GM19351 (cell line): Measurements from ENCODE around the gene POLG2.
"Not testable (repeated sequence)": the region's sequence is repeated elsewhere in the genome, so short reads cannot be mapped to it uniquely, and the experiment has no call there.

Experiments used
- ATAC-seq: cut with Tn5 transposase; IDR thresholded peaks from one replicate; pipeline ENCODE4 v1.9.1; 2021; ENCODE audit warnings: mild to moderate bottlenecking, moderate library complexity; ENCODE audit not compliant: unreplicated experiment

Gene POLG2

DNA sequence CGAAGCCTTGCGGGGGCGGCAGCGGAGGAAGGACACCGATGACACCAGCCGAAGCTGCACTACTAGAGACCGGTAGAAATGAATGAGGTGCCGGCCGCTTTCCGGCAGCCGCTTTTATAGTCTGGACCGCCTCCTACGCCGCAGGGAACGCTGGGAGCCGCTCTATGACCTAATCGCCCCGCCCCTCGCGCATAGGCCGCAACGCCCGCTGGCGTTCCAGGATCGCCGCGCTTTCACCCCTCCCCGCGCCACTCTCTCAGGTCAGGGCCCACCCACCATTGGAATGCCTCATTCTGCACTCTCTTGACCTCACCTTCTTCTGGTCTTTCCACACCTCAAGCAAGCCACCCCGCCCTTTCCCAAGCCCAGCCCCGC lies 9.3 kb upstream of the POLG2 start, which contains the start of gene DDX5:
DDX5 (minus strand) TSS at position 89 of the 375 bp plus-strand sequence. CDS start 170 bp downstream, outside the sequence.
- ATAC-seq = peak; percentile 59

DNA sequence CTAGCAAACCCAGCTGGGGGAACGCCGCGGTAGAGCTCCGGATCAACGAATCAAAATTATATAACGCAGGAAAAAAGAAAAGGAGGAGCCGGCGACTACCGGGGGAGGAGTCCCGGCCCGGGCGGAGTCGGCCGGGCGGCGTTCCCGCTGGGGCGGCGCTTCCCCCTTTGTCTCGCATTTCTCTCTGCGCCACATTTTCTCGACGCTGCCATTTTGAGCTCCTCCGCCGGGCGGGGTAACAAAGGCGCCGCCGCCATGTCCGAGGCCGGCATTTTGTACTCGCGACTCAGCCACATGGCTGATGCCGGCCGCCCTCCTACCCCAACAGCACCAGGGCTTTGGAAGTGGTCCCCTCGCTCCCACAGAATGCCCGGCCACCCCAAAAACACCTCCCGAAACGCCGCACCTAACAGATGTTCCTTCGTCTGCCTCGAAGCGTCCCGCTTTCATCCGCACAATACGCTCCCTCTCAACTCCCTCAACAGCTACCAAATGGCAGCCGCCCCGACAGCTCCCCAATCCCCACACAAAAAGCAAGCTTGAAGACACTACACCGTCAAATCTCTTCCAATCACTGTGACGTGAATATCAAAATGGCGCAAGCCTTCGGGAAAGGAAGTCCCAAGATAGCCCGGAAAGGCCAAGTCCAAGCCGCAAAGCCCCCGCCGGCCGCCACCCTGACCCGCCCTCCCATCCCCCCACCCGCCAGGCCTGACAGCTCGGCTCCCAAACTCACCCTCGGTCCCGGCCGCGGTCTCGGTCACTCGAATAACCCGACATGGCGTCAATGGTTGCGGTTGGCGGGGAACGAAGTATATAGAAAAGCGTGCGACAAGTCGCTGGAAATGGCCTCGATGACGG lies 8.7 kb upstream of the POLG2 start:
- ATAC-seq = no peak

DNA sequence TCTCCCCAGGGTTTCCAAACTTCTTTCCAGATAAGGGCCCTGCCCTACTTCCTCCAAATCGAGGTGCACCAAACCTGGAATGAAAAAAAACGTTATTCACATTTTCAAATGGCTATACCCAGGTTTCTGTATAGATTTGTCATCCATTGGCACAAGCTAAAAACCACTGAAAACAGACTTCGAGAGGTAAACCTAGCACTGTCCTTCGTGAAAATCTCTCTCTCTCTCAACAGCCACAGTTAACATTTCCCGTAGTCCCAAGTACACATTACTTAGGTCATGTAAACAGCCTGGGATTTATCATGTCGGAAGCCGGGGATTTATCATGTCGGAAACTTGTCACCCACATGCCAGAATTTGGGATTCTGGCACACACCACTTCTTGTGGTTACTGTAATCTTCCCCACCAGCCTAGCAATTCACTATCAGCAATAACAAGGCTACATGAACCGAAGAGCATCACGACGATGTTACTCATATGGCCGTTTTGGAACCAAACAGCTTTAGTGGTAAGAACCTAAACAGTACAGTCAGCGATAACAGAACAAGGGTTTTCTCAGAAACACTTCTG lies 8.0 kb upstream of the POLG2 start:
- ATAC-seq = no peak

DNA sequence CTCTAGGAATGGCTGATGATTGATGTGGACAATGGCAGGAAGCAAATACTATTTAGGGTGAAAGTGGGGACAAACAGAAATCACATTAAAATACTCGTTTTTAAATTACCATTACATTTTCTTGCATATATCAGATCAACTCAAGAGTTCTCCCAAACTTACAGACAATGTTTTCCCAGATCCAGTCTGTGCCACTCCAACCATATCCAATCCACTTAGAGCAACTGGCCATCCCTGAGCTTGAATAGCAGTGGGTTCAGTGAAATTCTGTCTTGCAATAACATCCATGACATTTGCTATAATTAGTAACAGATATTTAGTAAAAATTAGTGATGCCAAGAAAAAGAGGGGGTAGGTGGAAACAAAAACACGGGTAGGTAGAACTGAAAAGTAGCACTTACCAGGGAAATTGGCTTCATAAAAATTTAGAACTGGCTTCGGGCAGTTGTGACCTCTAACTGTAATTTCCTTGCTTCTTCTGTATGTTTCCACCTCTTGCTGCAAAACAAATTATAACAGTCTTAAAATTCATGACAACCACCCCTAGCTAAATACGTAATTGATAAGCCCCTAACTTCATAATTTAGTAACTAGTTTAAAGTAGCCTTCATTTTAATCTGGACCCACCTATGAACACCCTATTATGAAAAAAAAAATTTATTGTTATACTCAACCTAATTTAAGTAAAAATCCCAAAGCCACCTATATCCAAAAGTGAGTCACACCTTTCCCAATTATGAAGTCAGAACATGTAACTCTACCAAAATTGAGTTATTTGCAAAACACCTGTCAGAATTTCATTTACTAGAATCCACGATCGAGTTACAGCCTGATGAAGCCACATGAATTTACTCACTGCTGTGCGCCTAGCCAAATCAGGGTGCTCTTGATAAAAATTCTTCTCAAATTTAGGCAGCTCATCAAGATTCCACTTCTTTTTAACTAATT lies 7.2 kb upstream of the POLG2 start:
- no peak for ATAC-seq

DNA sequence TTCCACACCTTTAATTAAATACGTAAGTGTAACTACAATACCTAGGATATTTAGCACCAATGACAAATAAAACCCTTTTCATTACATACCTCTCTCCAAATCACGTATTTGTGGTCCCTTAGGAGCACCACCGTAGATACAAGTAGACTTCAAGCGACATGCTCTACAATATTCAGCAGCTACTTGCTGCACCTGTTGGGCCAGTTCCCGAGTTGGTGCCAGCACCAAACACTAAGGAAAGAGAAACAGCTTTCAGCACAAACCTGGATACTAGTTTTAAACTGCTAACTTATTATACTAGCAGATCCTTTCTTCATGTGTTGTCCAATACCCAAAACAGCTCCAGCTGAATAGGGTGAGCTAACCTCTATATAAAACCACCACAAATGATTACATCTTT lies 6.5 kb upstream of the POLG2 start:
- no peak for ATAC-seq

DNA sequence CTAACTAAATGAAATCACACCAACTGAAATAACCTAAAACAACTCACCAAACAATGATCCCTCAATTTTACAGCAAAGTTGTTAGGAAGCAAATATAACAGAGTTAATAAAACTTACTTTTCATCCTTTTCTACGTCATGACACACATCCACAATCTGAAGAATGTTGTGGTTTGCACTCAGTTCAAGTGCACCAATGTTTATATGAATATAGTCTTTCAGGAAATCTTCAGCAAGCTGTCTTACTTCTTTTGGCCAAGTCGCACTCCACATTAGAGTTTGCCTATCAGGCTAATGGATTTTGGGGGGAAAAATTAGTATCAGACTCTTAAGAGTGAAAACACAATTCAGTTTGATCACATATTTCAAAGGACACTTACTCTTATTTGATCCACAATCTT lies 6.0 kb upstream of the POLG2 start:
- ATAC-seq = no peak

DNA sequence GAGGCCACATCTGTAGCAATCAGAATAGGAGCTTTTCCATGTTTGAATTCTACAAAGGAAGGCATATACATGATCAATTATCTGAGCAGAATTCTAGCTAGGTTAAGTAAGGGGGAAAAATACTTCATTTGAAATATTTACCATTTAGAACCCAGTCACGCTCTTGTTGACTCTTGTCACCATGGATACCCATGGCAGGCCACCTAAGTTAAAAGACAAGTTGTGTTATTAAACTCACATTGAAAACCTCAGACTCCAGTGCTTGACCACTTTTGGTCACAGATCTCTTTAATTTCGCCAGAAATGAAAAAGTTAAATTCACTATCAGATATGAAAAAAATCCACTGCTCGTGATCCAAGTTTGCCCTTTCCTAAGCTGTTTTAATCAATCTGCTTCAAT lies 5.2 kb upstream of the POLG2 start:
- ATAC-seq = no peak

DNA sequence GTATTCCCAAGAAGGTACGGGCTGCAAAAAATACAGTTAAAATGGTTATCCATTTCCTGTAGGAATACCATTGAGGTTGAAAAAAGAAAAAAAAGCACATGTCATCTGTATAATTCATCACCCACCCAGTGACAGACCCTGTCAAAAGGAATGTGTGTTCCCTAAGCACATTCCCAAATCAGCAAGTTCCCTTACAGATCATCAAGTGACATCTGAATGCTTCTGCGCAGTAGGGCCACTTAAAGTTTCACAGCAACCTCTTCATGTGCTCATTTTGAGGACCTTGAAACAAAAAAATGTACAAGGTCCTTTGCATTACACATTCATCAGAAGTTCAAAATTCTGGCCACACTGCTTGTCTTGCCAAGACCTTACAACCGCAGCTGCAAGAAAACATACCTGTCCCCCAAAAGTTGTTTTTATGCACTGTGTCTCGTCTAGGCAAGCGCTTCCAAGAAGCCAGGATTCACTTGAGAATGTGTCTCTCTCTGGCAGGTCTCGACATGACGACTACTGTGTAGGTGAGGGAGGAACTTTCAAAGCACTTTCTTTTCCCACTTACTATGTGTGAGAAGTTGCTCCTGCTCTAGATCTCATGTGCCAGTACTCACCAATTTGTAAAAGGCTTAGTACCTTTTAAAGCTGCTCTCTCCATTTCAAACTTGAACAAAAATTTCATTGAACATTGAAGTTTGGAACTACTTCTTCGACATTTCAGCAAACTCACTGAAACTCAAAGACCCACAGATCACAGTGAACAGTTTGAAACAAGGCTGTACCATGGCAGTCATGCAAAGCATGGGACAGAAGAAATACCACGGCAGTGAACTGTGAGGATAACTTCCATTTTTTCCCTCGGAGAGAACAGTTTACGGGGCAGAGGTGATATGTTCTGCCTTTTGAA lies 4.3 kb upstream of the POLG2 start:
- no peak for ATAC-seq

DNA sequence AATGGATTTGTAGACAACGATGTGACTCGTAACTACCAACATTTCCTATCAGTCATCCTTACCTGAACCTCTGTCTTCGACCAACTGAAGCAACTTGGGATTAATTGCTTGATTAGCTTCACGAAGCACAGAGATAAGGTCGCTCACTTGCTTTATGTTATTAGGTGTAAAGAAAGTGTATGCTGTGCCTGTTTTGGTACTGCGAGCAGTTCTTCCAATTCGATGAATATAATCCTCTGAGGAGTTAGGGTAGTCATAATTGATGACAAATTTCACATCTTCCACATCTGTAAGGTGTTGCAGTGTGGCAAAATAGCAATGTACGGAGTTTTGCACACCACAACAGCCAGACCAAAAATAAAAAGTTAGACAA lies 3.6 kb upstream of the POLG2 start:
- ATAC-seq = no peak

DNA sequence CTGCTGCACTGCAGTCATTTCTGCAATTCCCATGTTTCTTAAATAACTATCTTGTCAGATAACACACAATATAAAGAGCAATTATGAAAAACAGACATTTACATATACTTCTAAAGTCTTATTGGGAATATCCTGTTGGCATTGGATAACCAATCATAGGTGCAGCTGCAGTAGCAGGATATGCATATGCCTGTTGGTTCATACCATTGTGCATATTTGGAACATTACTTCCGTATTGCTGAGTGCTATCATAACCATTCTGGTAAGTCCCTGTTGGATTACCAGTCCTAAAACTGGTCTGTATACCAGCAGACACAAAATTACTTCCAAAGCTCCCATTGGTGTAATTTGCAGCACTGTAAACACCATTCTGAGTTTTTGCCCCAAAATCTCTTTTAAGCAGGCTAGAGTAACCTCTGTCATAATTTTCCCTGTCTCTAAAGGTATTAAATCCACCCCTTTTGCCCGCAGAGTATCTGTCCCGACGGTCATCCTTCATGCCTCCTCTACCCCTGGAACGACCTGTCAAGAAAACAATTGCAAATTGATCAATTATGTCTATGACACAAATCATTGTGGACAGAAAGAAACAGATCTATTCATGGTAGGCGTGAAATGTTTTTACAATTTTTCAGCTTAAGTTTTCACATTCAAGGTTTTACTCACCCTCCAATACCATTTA lies 3.1 kb upstream of the POLG2 start:
- no peak for ATAC-seq

DNA sequence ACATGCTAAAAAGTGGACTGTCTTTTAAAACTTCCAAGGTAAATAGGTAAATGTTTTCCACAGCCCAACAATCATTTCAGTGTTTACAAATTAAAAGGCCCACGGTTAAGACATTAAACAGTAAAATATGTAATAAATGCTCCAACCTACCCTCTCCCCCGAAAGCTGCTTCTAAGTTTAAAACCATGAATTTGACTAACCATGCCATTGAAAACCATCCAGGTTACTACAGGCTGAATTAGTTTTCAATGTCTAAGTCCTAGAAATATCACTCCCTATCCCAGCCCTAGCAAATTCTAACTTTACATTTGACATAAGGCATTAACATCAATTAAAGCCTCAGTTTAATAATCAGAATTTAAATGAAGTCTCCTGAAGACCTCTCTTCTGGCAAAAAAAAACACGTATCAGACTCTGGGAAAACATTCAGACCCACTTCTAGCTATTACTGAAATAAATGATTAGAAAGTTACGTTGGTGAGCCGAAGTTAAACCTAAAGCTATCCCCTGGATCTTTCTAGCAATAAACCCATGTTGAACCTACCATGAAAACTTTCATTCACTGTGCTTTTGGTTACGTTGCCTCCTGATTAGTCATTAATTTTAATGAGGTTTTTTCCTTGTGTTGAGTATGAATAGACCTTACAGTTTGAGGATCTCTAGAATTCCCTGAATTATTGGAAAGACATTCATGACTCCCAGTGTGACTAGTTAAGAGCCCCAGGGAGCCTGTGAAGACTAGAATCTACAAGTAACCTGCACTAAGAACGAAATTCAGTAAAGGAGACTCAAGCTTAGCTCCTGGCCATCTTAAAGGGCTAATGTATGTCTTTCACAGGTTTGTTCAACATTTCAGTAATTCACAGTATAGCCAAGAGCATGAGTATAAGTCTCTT lies 1.7 kb upstream of the POLG2 start:
- ATAC-seq = no peak

DNA sequence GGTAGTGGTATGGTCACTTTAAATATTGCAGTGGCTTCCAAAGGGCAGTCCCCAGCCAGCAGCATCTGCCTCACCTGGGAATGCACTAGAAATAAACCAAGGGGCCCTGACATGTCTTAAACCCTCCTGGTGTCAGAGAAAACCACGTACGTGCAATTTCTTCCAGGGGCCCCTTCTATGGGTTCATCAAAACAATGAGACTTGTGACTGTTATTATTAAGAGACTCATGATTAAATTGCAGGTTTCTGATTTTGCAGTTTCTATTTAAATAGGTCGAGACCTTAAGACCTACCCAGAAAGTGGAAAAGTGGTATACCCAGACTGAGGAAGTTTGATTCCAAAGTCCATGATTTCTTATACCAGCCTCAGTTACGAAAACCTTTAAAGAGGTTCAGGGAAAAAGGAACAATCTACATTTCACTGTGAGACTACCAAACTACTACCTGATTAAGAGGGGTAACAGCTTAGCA lies 746 bp upstream of the POLG2 start:
- no peak for ATAC-seq

DNA sequence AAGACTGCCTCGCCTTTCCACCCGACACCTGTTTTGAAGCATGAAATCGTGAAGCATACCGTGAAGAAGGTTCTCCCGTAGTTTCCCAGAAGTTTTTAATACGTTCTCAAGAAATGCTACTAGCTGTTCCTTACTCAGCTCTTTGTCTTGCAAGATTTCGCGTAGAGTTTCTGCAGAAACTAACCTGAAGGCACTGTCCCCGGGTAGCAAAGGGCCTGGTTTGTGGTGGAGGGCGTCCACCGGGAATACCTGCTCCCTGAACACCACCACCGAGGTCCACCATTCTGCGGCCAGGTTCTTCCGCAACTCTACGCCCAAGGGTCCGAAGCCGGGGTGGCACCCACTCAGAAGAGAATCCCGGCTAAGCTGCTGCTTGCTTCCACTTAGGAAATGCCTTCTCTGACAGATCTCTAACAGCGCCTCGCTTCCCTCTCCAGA lies 487 bp downstream of the POLG2 start:
- no peak for ATAC-seq

DNA sequence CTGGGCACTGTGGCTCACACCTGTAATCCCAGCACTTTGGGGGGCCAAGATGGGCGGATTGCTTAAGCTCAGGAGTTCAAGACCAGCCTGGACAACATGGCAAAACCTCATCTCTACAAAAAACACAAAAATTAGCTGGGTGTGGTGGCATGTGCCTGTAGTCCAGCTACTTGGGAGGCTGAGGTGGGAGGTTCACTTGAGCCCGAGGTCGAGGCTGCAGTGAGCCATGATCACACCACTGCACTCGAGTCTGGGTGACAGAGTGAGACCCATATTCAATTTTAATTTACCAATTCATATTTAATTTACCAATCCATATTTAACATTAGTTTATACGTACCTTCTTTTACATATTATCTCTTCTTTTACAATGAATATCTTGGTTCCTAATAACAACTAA lies 1.6 kb downstream of the POLG2 start:
- not testable (repeated sequence) for ATAC-seq

DNA sequence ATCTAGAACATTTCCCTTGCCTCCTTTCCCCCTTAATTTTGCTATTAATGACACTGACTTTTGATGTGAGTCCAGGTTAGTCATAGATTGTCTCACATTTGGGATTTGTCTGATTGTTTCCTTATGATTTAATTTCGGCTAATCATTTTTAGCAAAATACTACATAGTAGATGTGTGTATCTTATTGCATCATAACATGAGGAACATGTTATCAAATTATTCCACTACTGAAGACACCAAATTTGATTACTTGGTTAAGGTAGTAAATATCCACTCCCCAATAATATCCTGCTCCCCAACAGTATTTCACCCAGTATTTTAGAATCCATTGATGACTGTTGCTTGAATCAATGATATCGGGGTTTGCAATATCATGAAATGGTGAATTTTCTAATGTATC lies 2.7 kb downstream of the POLG2 start:
- ATAC-seq = no peak

DNA sequence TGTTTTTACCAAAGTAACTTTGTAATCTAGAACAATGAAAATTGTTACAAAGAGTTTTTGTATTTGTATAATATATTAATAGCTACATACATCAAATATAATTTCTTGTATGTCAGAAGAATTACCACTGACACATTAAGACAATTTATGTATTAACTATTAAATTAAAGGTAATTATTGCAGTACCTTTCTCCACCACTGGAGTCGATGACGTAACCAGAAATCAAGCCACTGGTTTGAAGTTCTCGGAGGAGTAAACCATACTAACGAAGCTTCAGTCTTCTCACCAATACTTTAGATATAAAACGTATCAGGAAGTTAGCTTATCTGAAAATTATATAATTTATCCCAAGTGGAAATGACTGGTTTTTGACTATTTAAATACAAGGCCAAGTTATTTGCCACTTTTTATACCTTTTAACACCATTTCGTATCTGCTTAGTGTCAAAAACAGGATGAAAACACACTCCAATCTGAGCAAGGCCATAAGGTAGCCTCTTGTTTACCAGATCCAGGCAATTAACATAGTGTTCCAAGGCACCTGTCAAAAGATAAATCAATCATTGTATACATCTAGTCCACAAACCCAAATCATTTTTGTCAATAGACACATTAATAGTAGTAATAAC lies 4.3 kb downstream of the POLG2 start:
- no peak for ATAC-seq

DNA sequence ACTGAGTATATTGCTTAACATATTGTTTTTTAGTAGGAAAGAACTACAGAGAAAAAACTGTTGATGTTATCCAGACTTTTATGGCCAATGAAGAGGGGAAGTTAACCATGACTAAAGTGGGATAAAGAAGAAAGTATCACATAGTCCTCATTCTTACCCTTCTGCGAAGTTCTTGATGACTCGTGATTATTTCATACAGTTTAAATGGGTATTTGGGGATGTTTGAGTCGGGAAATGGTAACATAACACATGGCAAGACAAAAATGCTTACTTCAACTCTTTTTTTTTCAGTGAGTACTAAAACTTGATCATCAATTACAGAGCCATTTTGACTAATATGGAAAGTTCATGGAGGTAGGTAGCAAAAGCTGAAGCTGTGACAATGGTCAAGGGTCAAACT lies 4.9 kb downstream of the POLG2 start:
- ATAC-seq = no peak
